H9 (cell line): Measurements from ENCODE around the gene HLA-DQB1. TPM values are rescaled to one million over a fixed set of nuclear protein-coding genes. Genes with fewer than 3 reads are reported as not detected.

Experiments used
- DNase-seq: peaks from one replicate; pipeline ENCODE4 v3.0.0-alpha.2; 2017
- H2AFZ ChIP-seq: one replicate; pipeline ENCODE4 v1.6.1; 2013; ENCODE audit warnings: mild to moderate bottlenecking, low read length, control low read depth, moderate library complexity
- H2AK5ac ChIP-seq: 2 replicates; pipeline ENCODE4 v1.6.1; 2013; ENCODE audit warnings: low read length, control low read depth, mixed read lengths; ENCODE audit not compliant: insufficient read length
- H2BK120ac ChIP-seq: one replicate; pipeline ENCODE4 v1.6.1; 2013; ENCODE audit warnings: low read depth, mild to moderate bottlenecking, low read length, control low read depth, inconsistent platforms; ENCODE audit not compliant: poor library complexity, severe bottlenecking
- H2BK12ac ChIP-seq: 2 replicates; pipeline ENCODE4 v1.6.1; 2013; ENCODE audit warnings: low read length, control low read depth, mixed read lengths, low read depth; ENCODE audit not compliant: insufficient read length
- H2BK15ac ChIP-seq: 2 replicates; pipeline ENCODE4 v1.6.1; 2013; ENCODE audit warnings: low read depth, low read length, control low read depth
- H2BK20ac ChIP-seq: one replicate; pipeline ENCODE4 v1.6.1; 2013; ENCODE audit warnings: low read depth, mild to moderate bottlenecking, low read length, control low read depth, inconsistent platforms; ENCODE audit not compliant: poor library complexity, severe bottlenecking
- H2BK5ac ChIP-seq: 2 replicates; pipeline ENCODE4 v1.6.1; 2013; ENCODE audit warnings: low read length, control low read depth, mixed read lengths; ENCODE audit not compliant: insufficient read length
- H3K14ac ChIP-seq: 2 replicates; pipeline ENCODE4 v1.6.1; 2013; ENCODE audit warnings: low read length, control low read depth; ENCODE audit not compliant: insufficient read depth
- H3K18ac ChIP-seq: 2 replicates; pipeline ENCODE4 v1.6.1; 2013; ENCODE audit warnings: low read depth, mild to moderate bottlenecking, mixed read lengths, low read length, control low read depth; ENCODE audit not compliant: insufficient read length
- H3K23ac ChIP-seq: 2 replicates; pipeline ENCODE4 v1.6.1; 2013; ENCODE audit warnings: low read length, control low read depth, mixed read lengths, low read depth; ENCODE audit not compliant: insufficient read length
- H3K23me2 ChIP-seq: 2 replicates; pipeline ENCODE4 v1.6.1; 2013; ENCODE audit warnings: low read depth, mild to moderate bottlenecking, mixed read lengths, low read length, control low read depth; ENCODE audit not compliant: insufficient read length, poor library complexity, severe bottlenecking
- H3K27ac ChIP-seq: 2 replicates; pipeline ENCODE4 v1.5.1; 2013; ENCODE audit warnings: low read length, control low read depth, mixed read lengths, low read depth; ENCODE audit not compliant: insufficient read length
- H3K27me3 ChIP-seq: 2 replicates; pipeline ENCODE4 v1.6.1; 2013; ENCODE audit warnings: low read length, control low read depth, inconsistent platforms; ENCODE audit not compliant: insufficient read depth
- H3K4ac ChIP-seq: 2 replicates; pipeline ENCODE4 v1.6.1; 2013; ENCODE audit warnings: low read depth, mild to moderate bottlenecking, control low read depth, inconsistent platforms, low read length, moderate library complexity
- H3K4me1 ChIP-seq: 2 replicates; pipeline ENCODE4 v1.6.1; 2013; ENCODE audit warnings: low read length, control low read depth, inconsistent platforms; ENCODE audit not compliant: insufficient read depth
- H3K4me2 ChIP-seq: 2 replicates; pipeline ENCODE4 v1.6.1; 2013; ENCODE audit warnings: low read length, control low read depth, mixed read lengths; ENCODE audit not compliant: insufficient read length, insufficient read depth
- H3K56ac ChIP-seq: 2 replicates; pipeline ENCODE4 v1.6.1; 2013; ENCODE audit warnings: low read depth, mild to moderate bottlenecking, mixed read lengths, low read length, control low read depth; ENCODE audit not compliant: insufficient read length
- H3K79me1 ChIP-seq: 2 replicates; pipeline ENCODE4 v1.6.1; 2013; ENCODE audit warnings: low read depth, mild to moderate bottlenecking, moderate library complexity, low read length, control low read depth, inconsistent platforms; ENCODE audit not compliant: insufficient read depth, poor library complexity, severe bottlenecking
- H3K79me2 ChIP-seq: 2 replicates; pipeline ENCODE4 v1.6.1; 2013; ENCODE audit warnings: low read length, control low read depth, inconsistent platforms; ENCODE audit not compliant: insufficient read depth
- H3K9ac ChIP-seq: 2 replicates; pipeline ENCODE4 v1.6.1; 2013; ENCODE audit warnings: low read length, control low read depth, mixed read lengths; ENCODE audit not compliant: insufficient read length; ENCODE audit errors: extremely low read depth
- H3K9me3 ChIP-seq: one replicate; pipeline ENCODE4 v1.6.1; 2013; ENCODE audit warnings: low read depth, low read length, inconsistent platforms; ENCODE audit not compliant: control insufficient read depth
- H3T11ph ChIP-seq: one replicate; pipeline ENCODE4 v1.6.1; 2013; ENCODE audit warnings: mild to moderate bottlenecking, low read length, control low read depth, inconsistent platforms
- H4K20me1 ChIP-seq: one replicate; pipeline ENCODE4 v1.6.1; 2013; ENCODE audit not compliant: control insufficient read depth, insufficient read length, insufficient read depth
- H4K5ac ChIP-seq: 2 replicates; pipeline ENCODE4 v1.6.1; 2013; ENCODE audit warnings: low read depth, mild to moderate bottlenecking, mixed read lengths, low read length, control low read depth; ENCODE audit not compliant: insufficient read length
- H4K8ac ChIP-seq: replicated peaks from 2 replicates; pipeline ENCODE4 v1.6.1; 2013; ENCODE audit warnings: low read length, control low read depth, mixed read lengths, low read depth; ENCODE audit not compliant: insufficient read length
- H4K91ac ChIP-seq: 2 replicates; pipeline ENCODE4 v1.6.1; 2013; ENCODE audit warnings: low read depth, mild to moderate bottlenecking, moderate library complexity, mixed read lengths, low read length, control low read depth; ENCODE audit not compliant: insufficient read length
- H3K27ac Mint-ChIP-seq, 3 experiments: 2 replicates in 2 of 3; 3 replicates in 1 of 3; pipeline ENCODE4 v1.8.0; 2020 to 2021; ENCODE audit warnings: mixed read lengths in 3 of 3, mild to moderate bottlenecking in 1 of 3, moderate library complexity in 1 of 3
- H3K27me3 Mint-ChIP-seq: 2 replicates; pipeline ENCODE4 v1.8.0; 2021; ENCODE audit warnings: low read depth, mild to moderate bottlenecking, moderate library complexity, mixed read lengths
- H3K36me3 Mint-ChIP-seq, 3 experiments: 2 replicates in 2 of 3; 3 replicates in 1 of 3; pipeline ENCODE4 v1.8.0; 2020 to 2021; ENCODE audit warnings: low read depth in 3 of 3, mixed read lengths in 3 of 3; ENCODE audit not compliant: insufficient read depth in 1 of 3
- H3K4me1 Mint-ChIP-seq, 2 experiments: 2 replicates each; pipeline ENCODE4 v1.8.0; 2020; ENCODE audit warnings: mixed read lengths in 2 of 2
- H3K4me3 Mint-ChIP-seq, 2 experiments: 2 replicates in 1 of 2; 3 replicates in 1 of 2; pipeline ENCODE4 v1.8.0; 2020 to 2021; ENCODE audit warnings: mild to moderate bottlenecking in 2 of 2, mixed read lengths in 2 of 2, moderate library complexity in 1 of 2
- H3K9me3 Mint-ChIP-seq, 2 experiments: 2 replicates in 1 of 2; 3 replicates in 1 of 2; pipeline ENCODE4 v1.8.0; 2020; ENCODE audit warnings: mild to moderate bottlenecking in 2 of 2, mixed read lengths in 2 of 2, moderate library complexity in 1 of 2
- CTCF ChIP-seq: fragments of 200-600 bp; sonication (generic); conservative IDR thresholded peaks from 3 replicates; pipeline ENCODE4 v1.8.0; 2021; ENCODE audit warnings: antibody characterized with exemption, mild to moderate bottlenecking
- WGBS: extraction: QIAGEN DNeasy Blood & Tissue Kit; methylation state at CpG from one replicate; pipeline ENCODE4 v1.1.7; 2013; ENCODE audit warnings: missing lambda C conversion rate, low lambda C conversion rate, mixed read lengths; ENCODE audit not compliant: insufficient read length; ENCODE audit errors: extremely low coverage; 5-methylcytosine and 5-hydroxymethylcytosine counted together
- total RNA-seq: library from RNA; stranded (reverse); gene quantifications from 2 replicates; pipeline ENCODE4 v1.2.1, GENCODE V29; 2021

Gene HLA-DQB1
- total RNA-seq, 1 experiment from 2014 or later: 41.0 TPM

GRCh38 chr6:32624565-32624964, 41.9 kb downstream of the HLA-DQB1 start:
- H3K4me2 ChIP-seq: no peak overlapping the region
- H4K91ac ChIP-seq: no peak overlapping the region
- no CpG with 5 or more reads among the region's 3 CpGs for WGBS
- no peaks in the 10 kb centered on the region for H3K79me2 ChIP-seq
- DNase-seq: no peak
- no peaks in the 10 kb centered on the region for H3K23me2 ChIP-seq
- no peak overlapping the region for H2BK20ac ChIP-seq
- H3T11ph ChIP-seq: no peak overlapping the region
- H3K27ac Mint-ChIP-seq: no peak overlapping the region
- no peaks in the 10 kb centered on the region for H3K9me3 ChIP-seq
- H3K18ac ChIP-seq: no peak overlapping the region
- no peaks in the 10 kb centered on the region for H3K27me3 Mint-ChIP-seq
- H2BK12ac ChIP-seq: no peak overlapping the region
- no peak overlapping the region for H2BK5ac ChIP-seq
- H3K9me3 Mint-ChIP-seq: no peaks in the 10 kb centered on the region
- no peak overlapping the region for H3K23ac ChIP-seq
- no peaks in the 10 kb centered on the region for H3K27me3 ChIP-seq
- peaks cover 8 to 14% of the 10 kb centered on the region in 2 experiments for H3K4me1 Mint-ChIP-seq
- H3K14ac ChIP-seq: no peak overlapping the region
- no peak overlapping the region for H2BK15ac ChIP-seq
- no peak overlapping the region for H4K5ac ChIP-seq
- TF ChIP-seq CTCF: no peak
- no peak overlapping the region for H3K4ac ChIP-seq
- H2AFZ ChIP-seq: no peak overlapping the region
- H3K56ac ChIP-seq: no peak overlapping the region
- no peaks in the 10 kb centered on the region for H4K20me1 ChIP-seq
- H3K27ac ChIP-seq: no peak overlapping the region
- no peak overlapping the region for H2AK5ac ChIP-seq
- H3K4me1 ChIP-seq: no peaks in the 10 kb centered on the region; the same call in 1 of the 2 replicates
- H4K8ac ChIP-seq: no peak overlapping the region
- no peak overlapping the region for H3K9ac ChIP-seq
- H3K36me3 Mint-ChIP-seq: no peaks in the 10 kb centered on the region
- no peak overlapping the region for H2BK120ac ChIP-seq
- no peak overlapping the region for H3K4me3 Mint-ChIP-seq
- H3K79me1 ChIP-seq: no peaks in the 10 kb centered on the region
